ENCODE measurements around the gene ZNF30.

Gene ZNF30

GRCh38 chr19:34926361-34926684, 380 bp upstream of the ZNF30 start:
- peak overlapping the region; percentile 84 for H3K4me3 ChIP-seq (ENCODE audit: low read length)
- H3K27me3 ChIP-seq (ENCODE audit: control insufficient read depth, insufficient read depth, low read length): no peaks in the 10 kb centered on the region
- H3K36me3 ChIP-seq (ENCODE audit: control insufficient read depth, insufficient read depth, low read length): no peaks in the 10 kb centered on the region
- peaks cover 5% of the 10 kb centered on the region for H3K4me1 ChIP-seq (ENCODE audit: control insufficient read depth, insufficient read depth, low read length)
- H3K9me3 ChIP-seq (ENCODE audit: control insufficient read depth, low read length): no peaks in the 10 kb centered on the region
- peak overlapping the region; percentile 73 for H3K9ac ChIP-seq (ENCODE audit: low read length)

- H3K9me3 ChIP-seq (ENCODE audit: control insufficient read depth, low read length): no peaks in the 10 kb centered on the region
- no peak overlapping the region for H3K9ac ChIP-seq (ENCODE audit: low read length)
- no peak overlapping the region for H3K4me3 ChIP-seq (ENCODE audit: low read length)
- H3K36me3 ChIP-seq (ENCODE audit: control insufficient read depth, insufficient read depth, low read length): no peaks in the 10 kb centered on the region
- peaks cover 4% of the 10 kb centered on the region for H3K4me1 ChIP-seq (ENCODE audit: control insufficient read depth, insufficient read depth, low read length)
- H3K27me3 ChIP-seq (ENCODE audit: control insufficient read depth, insufficient read depth, low read length): no peaks in the 10 kb centered on the region
These were observed 5.8 kb downstream of the ZNF30 start for GRCh38 chr19:34932494-34932893.

- no peaks in the 10 kb centered on the region for H3K36me3 ChIP-seq (ENCODE audit: control insufficient read depth, insufficient read depth, low read length)
These were observed 9.5 kb downstream of the ZNF30 start for GRCh38 chr19:34936184-34936583.

GRCh38 chr19:34938886-34939285, 12.2 kb downstream of the ZNF30 start:
- Histone ChIP-seq H3K4me1 (ENCODE audit: control insufficient read depth, insufficient read depth, low read length) (no peaks in the 10 kb centered on the region), H3K9me3 (ENCODE audit: control insufficient read depth, low read length) (no peaks in the 10 kb centered on the region), H3K9ac (ENCODE audit: low read length) (no peak overlapping the region), H3K36me3 (ENCODE audit: control insufficient read depth, insufficient read depth, low read length) (peaks cover 7% of the 10 kb centered on the region), H3K27me3 (ENCODE audit: control insufficient read depth, insufficient read depth, low read length) (no peaks in the 10 kb centered on the region), H3K4me3 (ENCODE audit: low read length) (no peak overlapping the region)

More at GRCh38 chr19:34936184-34936583, 9.5 kb downstream of the ZNF30 start:
- no peaks in the 10 kb centered on the region for H3K9me3 ChIP-seq (ENCODE audit: control insufficient read depth, low read length)
- H3K4me3 ChIP-seq (ENCODE audit: low read length): no peak overlapping the region
- H3K9ac ChIP-seq (ENCODE audit: low read length): no peak overlapping the region
- no peaks in the 10 kb centered on the region for H3K27me3 ChIP-seq (ENCODE audit: control insufficient read depth, insufficient read depth, low read length)
- no peaks in the 10 kb centered on the region for H3K4me1 ChIP-seq (ENCODE audit: control insufficient read depth, insufficient read depth, low read length)

GRCh38 chr19:34943861-34944573, 17.3 kb downstream of the ZNF30 start:
- H3K4me1 ChIP-seq (ENCODE audit: control insufficient read depth, insufficient read depth, low read length): no peaks in the 10 kb centered on the region
- peaks cover 7% of the 10 kb centered on the region for H3K9me3 ChIP-seq (ENCODE audit: control insufficient read depth, low read length)
- H3K27me3 ChIP-seq (ENCODE audit: control insufficient read depth, insufficient read depth, low read length): no peaks in the 10 kb centered on the region
- peaks cover 7% of the 10 kb centered on the region for H3K36me3 ChIP-seq (ENCODE audit: control insufficient read depth, insufficient read depth, low read length)
- H3K9ac ChIP-seq (ENCODE audit: low read length): no peak overlapping the region
- no peak overlapping the region for H3K4me3 ChIP-seq (ENCODE audit: low read length)

- Histone ChIP-seq H3K36me3 (ENCODE audit: control insufficient read depth, insufficient read depth, low read length) (peaks cover 5% of the 10 kb centered on the region), H3K9ac (ENCODE audit: low read length) (no peak overlapping the region), H3K4me1 (ENCODE audit: control insufficient read depth, insufficient read depth, low read length) (no peaks in the 10 kb centered on the region), H3K9me3 (ENCODE audit: control insufficient read depth, low read length) (peaks cover 30% of the 10 kb centered on the region), H3K4me3 (ENCODE audit: low read length) (no peak overlapping the region), H3K27me3 (ENCODE audit: control insufficient read depth, insufficient read depth, low read length) (no peaks in the 10 kb centered on the region)
These were observed 26.4 kb downstream of the ZNF30 start for GRCh38 chr19:34953092-34953491.

- H3K27me3 ChIP-seq (ENCODE audit: control insufficient read depth, insufficient read depth, low read length): no peaks in the 10 kb centered on the region
- H3K4me3 ChIP-seq (ENCODE audit: low read length): peak overlapping the region; percentile 1
- H3K9me3 ChIP-seq (ENCODE audit: control insufficient read depth, low read length): peaks cover 45% of the 10 kb centered on the region
- H3K4me1 ChIP-seq (ENCODE audit: control insufficient read depth, insufficient read depth, low read length): peaks cover 14% of the 10 kb centered on the region
- H3K9ac ChIP-seq (ENCODE audit: low read length): no peak overlapping the region
- peaks cover 30% of the 10 kb centered on the region for H3K36me3 ChIP-seq (ENCODE audit: control insufficient read depth, insufficient read depth, low read length)
These were observed 31.4 kb downstream of the ZNF30 start for GRCh38 chr19:34957830-34958751.

- Histone ChIP-seq H3K4me1 (ENCODE audit: control insufficient read depth, insufficient read depth, low read length) (peaks cover 15% of the 10 kb centered on the region), H3K27me3 (ENCODE audit: control insufficient read depth, insufficient read depth, low read length) (no peaks in the 10 kb centered on the region), H3K9me3 (ENCODE audit: control insufficient read depth, low read length) (peaks cover 41% of the 10 kb centered on the region), H3K9ac (ENCODE audit: low read length) (no peak overlapping the region), H3K36me3 (ENCODE audit: control insufficient read depth, insufficient read depth, low read length) (peaks cover 30% of the 10 kb centered on the region), H3K4me3 (ENCODE audit: low read length) (no peak overlapping the region)
These were observed 32.3 kb downstream of the ZNF30 start for GRCh38 chr19:34959021-34959420.

- peaks cover 15% of the 10 kb centered on the region for H3K4me1 ChIP-seq (ENCODE audit: control insufficient read depth, insufficient read depth, low read length)
- no peak overlapping the region for H3K9ac ChIP-seq (ENCODE audit: low read length)
- peaks cover 39% of the 10 kb centered on the region for H3K9me3 ChIP-seq (ENCODE audit: control insufficient read depth, low read length)
- no peak overlapping the region for H3K4me3 ChIP-seq (ENCODE audit: low read length)
- peaks cover 30% of the 10 kb centered on the region for H3K36me3 ChIP-seq (ENCODE audit: control insufficient read depth, insufficient read depth, low read length)
- H3K27me3 ChIP-seq (ENCODE audit: control insufficient read depth, insufficient read depth, low read length): no peaks in the 10 kb centered on the region
These were observed 33.6 kb downstream of the ZNF30 start for GRCh38 chr19:34960103-34960805.

- peaks cover 35% of the 10 kb centered on the region for H3K9me3 ChIP-seq (ENCODE audit: control insufficient read depth, low read length)
- peaks cover 30% of the 10 kb centered on the region for H3K36me3 ChIP-seq (ENCODE audit: control insufficient read depth, insufficient read depth, low read length)
- H3K9ac ChIP-seq (ENCODE audit: low read length): no peak overlapping the region
- peaks cover 15% of the 10 kb centered on the region for H3K4me1 ChIP-seq (ENCODE audit: control insufficient read depth, insufficient read depth, low read length)
- no peak overlapping the region for H3K4me3 ChIP-seq (ENCODE audit: low read length)
- no peaks in the 10 kb centered on the region for H3K27me3 ChIP-seq (ENCODE audit: control insufficient read depth, insufficient read depth, low read length)
These were observed 34.4 kb downstream of the ZNF30 start for GRCh38 chr19:34960940-34961679.

GRCh38 chr19:34961775-34962686, 35.3 kb downstream of the ZNF30 start:
- H3K9ac ChIP-seq (ENCODE audit: low read length): no peak overlapping the region
- H3K9me3 ChIP-seq (ENCODE audit: control insufficient read depth, low read length): peaks cover 26% of the 10 kb centered on the region
- H3K27me3 ChIP-seq (ENCODE audit: control insufficient read depth, insufficient read depth, low read length): no peaks in the 10 kb centered on the region
- peaks cover 30% of the 10 kb centered on the region for H3K36me3 ChIP-seq (ENCODE audit: control insufficient read depth, insufficient read depth, low read length)
- H3K4me3 ChIP-seq (ENCODE audit: low read length): no peak overlapping the region
- peaks cover 15% of the 10 kb centered on the region for H3K4me1 ChIP-seq (ENCODE audit: control insufficient read depth, insufficient read depth, low read length)
